MM.1S (cell line): ENCODE results near the gene SIRPA.

Experiments used
- DNase-seq: peaks from one replicate; pipeline ENCODE4 v3.0.0-alpha.2; 2015
- H2AFZ ChIP-seq: fragments of 300-600 bp; sonication (generic); 2 replicates; pipeline ENCODE4 v1.6.0; 2016; ENCODE audit warnings: antibody characterized with exemption, low read length
- H3F3A ChIP-seq: fragments of 300-600 bp; sonication (generic); 2 replicates; pipeline ENCODE4 v1.6.1; 2016; ENCODE audit warnings: mild to moderate bottlenecking, antibody characterized with exemption, low read length, moderate library complexity, mixed read lengths; ENCODE audit not compliant: insufficient read depth
- H3K27ac ChIP-seq: fragments of 300-600 bp; sonication (generic); 2 replicates; pipeline ENCODE4 v1.5.1; 2016; ENCODE audit warnings: mild to moderate bottlenecking, low read length
- H3K27me3 ChIP-seq: fragments of 300-600 bp; sonication (generic); replicated peaks from 2 replicates; pipeline ENCODE4 v1.6.0; 2016; ENCODE audit warnings: low read length; ENCODE audit not compliant: insufficient read depth
- H3K36me3 ChIP-seq: fragments of 300-600 bp; sonication (generic); replicated peaks from 2 replicates; pipeline ENCODE4 v1.6.1; 2016; ENCODE audit warnings: mild to moderate bottlenecking, low read length, mixed read lengths; ENCODE audit not compliant: insufficient read depth
- H3K4me1 ChIP-seq: fragments of 300-600 bp; sonication (generic); 2 replicates; pipeline ENCODE4 v1.6.1; 2016; ENCODE audit warnings: low read length, mixed read lengths
- H3K4me2 ChIP-seq: fragments of 300-600 bp; sonication (generic); 2 replicates; pipeline ENCODE4 v1.6.0; 2016; ENCODE audit warnings: low read depth, low read length
- H3K4me3 ChIP-seq: fragments of 300-600 bp; sonication (generic); 2 replicates; pipeline ENCODE4 v1.5.1; 2016; ENCODE audit warnings: low read length, mixed read lengths
- H3K79me2 ChIP-seq: fragments of 300-600 bp; sonication (generic); 2 replicates; pipeline ENCODE4 v1.6.1; 2016; ENCODE audit warnings: mixed run types, low read length, mixed read lengths
- H3K9ac ChIP-seq: fragments of 300-600 bp; sonication (generic); 2 replicates; pipeline ENCODE4 v1.6.1; 2016; ENCODE audit warnings: low read length, mixed read lengths
- H3K9me2 ChIP-seq: fragments of 300-600 bp; sonication (generic); replicated peaks from 2 replicates; pipeline ENCODE4 v1.6.1; 2016; ENCODE audit warnings: mild to moderate bottlenecking, low read length, mixed read lengths; ENCODE audit not compliant: insufficient read depth
- H3K9me3 ChIP-seq: fragments of 300-600 bp; sonication (generic); replicated peaks from 2 replicates; pipeline ENCODE4 v1.6.1; 2016; ENCODE audit warnings: mild to moderate bottlenecking, low read length, mixed read lengths; ENCODE audit not compliant: insufficient read depth
- H4K20me1 ChIP-seq: fragments of 300-600 bp; sonication (generic); 2 replicates; pipeline ENCODE4 v1.6.1; 2016; ENCODE audit warnings: mild to moderate bottlenecking, low read length, moderate library complexity, mixed read lengths; ENCODE audit not compliant: insufficient read depth
- EZH2 ChIP-seq: fragments of 300-600 bp; sonication (generic); optimal IDR thresholded peaks from 2 replicates; pipeline ENCODE3; 2017; ENCODE audit warnings: low read depth, mild to moderate bottlenecking, antibody characterized with exemption, low read length, mixed read lengths
- EZH2phosphoT487 ChIP-seq: fragments of 300-600 bp; sonication (generic); IDR thresholded peaks from 2 replicates; pipeline ENCODE4 v1.6.1; 2018; ENCODE audit warnings: antibody characterized with exemption, low read length
- TF ChIP-seq, protein P1 (sequence below): fragments of 300-600 bp; sonication (generic); IDR thresholded peaks from 2 replicates; pipeline ENCODE4 v1.5.1; 2016; ENCODE audit warnings: antibody characterized with exemption, low read length, mixed read lengths

SIRPA gene

GRCh38 chr20:1975291-1975690 lies 80.1 kb downstream of the SIRPA start:
- Histone ChIP-seq H3K79me2 (no peaks in the 10 kb centered on the region), H3K27me3 (no peaks in the 10 kb centered on the region)
- DNase-seq, result no peak

GRCh38 chr20:1979106-1979778 lies 84.0 kb downstream of the SIRPA start:
- Histone ChIP-seq H3K9ac (no peak overlapping the region), H3K27ac (no peak overlapping the region), H3K4me2 (no peak overlapping the region), H3K36me3 (no peaks in the 10 kb centered on the region), H3K4me3 (no peak overlapping the region), H3K79me2 (no peaks in the 10 kb centered on the region), H4K20me1 (no peaks in the 10 kb centered on the region), H2AFZ (no peak overlapping the region), H3K9me2 (no peaks in the 10 kb centered on the region), H3K4me1 (no peaks in the 10 kb centered on the region), H3K9me3 (no peaks in the 10 kb centered on the region), H3F3A (no peaks in the 10 kb centered on the region), H3K27me3 (no peaks in the 10 kb centered on the region)
- no peak for DNase-seq
- TF ChIP-seq EZH2phosphoT487 (no peak), EZH2 (no peak)
- TF ChIP-seq, protein P1, sequence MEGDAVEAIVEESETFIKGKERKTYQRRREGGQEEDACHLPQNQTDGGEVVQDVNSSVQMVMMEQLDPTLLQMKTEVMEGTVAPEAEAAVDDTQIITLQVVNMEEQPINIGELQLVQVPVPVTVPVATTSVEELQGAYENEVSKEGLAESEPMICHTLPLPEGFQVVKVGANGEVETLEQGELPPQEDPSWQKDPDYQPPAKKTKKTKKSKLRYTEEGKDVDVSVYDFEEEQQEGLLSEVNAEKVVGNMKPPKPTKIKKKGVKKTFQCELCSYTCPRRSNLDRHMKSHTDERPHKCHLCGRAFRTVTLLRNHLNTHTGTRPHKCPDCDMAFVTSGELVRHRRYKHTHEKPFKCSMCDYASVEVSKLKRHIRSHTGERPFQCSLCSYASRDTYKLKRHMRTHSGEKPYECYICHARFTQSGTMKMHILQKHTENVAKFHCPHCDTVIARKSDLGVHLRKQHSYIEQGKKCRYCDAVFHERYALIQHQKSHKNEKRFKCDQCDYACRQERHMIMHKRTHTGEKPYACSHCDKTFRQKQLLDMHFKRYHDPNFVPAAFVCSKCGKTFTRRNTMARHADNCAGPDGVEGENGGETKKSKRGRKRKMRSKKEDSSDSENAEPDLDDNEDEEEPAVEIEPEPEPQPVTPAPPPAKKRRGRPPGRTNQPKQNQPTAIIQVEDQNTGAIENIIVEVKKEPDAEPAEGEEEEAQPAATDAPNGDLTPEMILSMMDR, result no peak

More at GRCh38 chr20:1975291-1975690, 80.1 kb downstream of the SIRPA start:
- H3K27ac ChIP-seq, result no peak overlapping the region
- H2AFZ ChIP-seq, result no peak overlapping the region
- H3K9me3 ChIP-seq, result no peaks in the 10 kb centered on the region
- no peaks in the 10 kb centered on the region for H3K9me2 ChIP-seq
- H3K4me3 ChIP-seq, result no peak overlapping the region
- no peaks in the 10 kb centered on the region for H3K4me1 ChIP-seq
- H3F3A ChIP-seq, result no peaks in the 10 kb centered on the region
- H3K36me3 ChIP-seq, result no peaks in the 10 kb centered on the region
- H3K9ac ChIP-seq, result no peak overlapping the region
- no peaks in the 10 kb centered on the region for H4K20me1 ChIP-seq
- H3K4me2 ChIP-seq, result no peak overlapping the region
- TF ChIP-seq EZH2 (no peak), EZH2phosphoT487 (no peak)
- TF ChIP-seq, protein P1, result no peak

DNA sequence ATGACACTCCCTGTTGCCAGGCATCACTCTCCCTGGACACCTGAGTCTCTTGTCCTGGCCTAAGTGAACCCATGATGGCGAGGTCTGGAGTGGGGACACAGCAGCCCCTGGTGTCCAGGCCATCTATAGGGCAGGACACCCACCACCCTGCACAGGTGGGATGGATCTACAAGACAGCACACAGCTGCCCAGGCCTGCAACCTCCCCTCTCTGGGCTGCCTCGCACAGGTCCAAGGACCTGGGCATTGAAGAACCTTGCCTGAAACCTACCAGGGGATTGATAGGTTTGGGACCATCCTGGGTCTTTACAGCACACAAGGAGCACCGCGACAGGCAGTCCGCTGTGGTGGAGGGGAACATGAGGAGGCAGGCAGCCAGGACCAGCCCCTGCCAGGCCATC lies 87.5 kb downstream of the SIRPA start:
- Histone ChIP-seq H3K4me2 (no peak overlapping the region), H3K79me2 (no peaks in the 10 kb centered on the region), H3K27ac (no peak overlapping the region), H3K9me3 (no peaks in the 10 kb centered on the region), H3K4me3 (no peak overlapping the region), H3F3A (no peaks in the 10 kb centered on the region), H3K4me1 (no peaks in the 10 kb centered on the region), H3K9ac (no peak overlapping the region), H3K27me3 (no peaks in the 10 kb centered on the region), H2AFZ (no peak overlapping the region), H4K20me1 (no peaks in the 10 kb centered on the region), H3K9me2 (no peaks in the 10 kb centered on the region), H3K36me3 (no peaks in the 10 kb centered on the region)
- DNase-seq, result no peak
- TF ChIP-seq EZH2 (no peak), EZH2phosphoT487 (no peak)
- TF ChIP-seq, protein P1, result no peak
